Panc1 (cell line): ENCODE data around the gene ANKRD33B. TPM values are rescaled to one million over a fixed set of nuclear protein-coding genes. Genes with fewer than 3 reads are reported as not detected.

Experiments used
- ATAC-seq: fragments of 200-7000 bp; cut with Tn5 transposase; 2 replicates; pipeline ENCODE4 v1.9.1; 2020; ENCODE audit warnings: mild to moderate bottlenecking, moderate library complexity
- BruUV-seq: library from RNA; stranded (reverse); fragments of 400-500 nt; replicated peaks from 2 replicates; lab custom pipeline; 2021; lab: Mats Ljungman, UMichigan
- CTCF ChIA-PET: fragments of 300-600 bp; sonication (Branson Sonifier 250); formaldehyde crosslinking; loops from one replicate; lab custom pipeline; 2022; ENCODE audit warnings: antibody characterized with exemption; lab: Charles Lee
- POLR2A ChIA-PET: fragments of 300-600 bp; sonication (Branson Sonifier 250); formaldehyde crosslinking; loops from one replicate; lab custom pipeline; 2022; ENCODE audit warnings: antibody characterized with exemption; lab: Charles Lee
- DNase-seq: peaks from one replicate; pipeline ENCODE4 v3.0.0-alpha.2; 2010; ENCODE audit warnings: low read depth, low spot score
- H3K27ac ChIP-seq: 2 replicates; pipeline ENCODE4 v1.5.1; 2011; ENCODE audit warnings: mild to moderate bottlenecking, low read length, inconsistent platforms
- H3K27me3 ChIP-seq: fragments of 200-500 bp; sonication (Bioruptor generic); 2 replicates; pipeline ENCODE4 v1.6.0; 2014; ENCODE audit warnings: low read length, inconsistent platforms; ENCODE audit not compliant: control insufficient read depth, insufficient read depth
- H3K36me3 ChIP-seq: fragments of 200-500 bp; sonication (Bioruptor generic); 2 replicates; pipeline ENCODE4 v1.5.1; 2014; ENCODE audit warnings: inconsistent platforms, mild to moderate bottlenecking, low read length, moderate library complexity; ENCODE audit not compliant: control insufficient read depth, insufficient read depth
- H3K4me1 ChIP-seq: 2 replicates; pipeline ENCODE4 v1.5.1; 2011; ENCODE audit warnings: inconsistent platforms, mild to moderate bottlenecking, low read length, moderate library complexity; ENCODE audit not compliant: control insufficient read depth, insufficient read depth
- H3K4me3 ChIP-seq, 2 experiments: 2 replicates each; pipeline ENCODE4 v1.5.1; 2011 to 2012; ENCODE audit warnings: low read depth in 2 of 2, low read length in 2 of 2, mild to moderate bottlenecking in 2 of 2, inconsistent platforms in 1 of 2, moderate library complexity in 1 of 2
- H3K9me3 ChIP-seq: fragments of 200-500 bp; sonication (Bioruptor generic); 2 replicates; pipeline ENCODE4 v1.5.1; 2014; ENCODE audit warnings: low read depth, mild to moderate bottlenecking, inconsistent platforms, low read length, moderate library complexity; ENCODE audit not compliant: control insufficient read depth, insufficient read depth
- POLR2AphosphoS5 ChIP-seq: IDR thresholded peaks from 2 replicates; pipeline ENCODE4 v1.6.1; 2012; ENCODE audit warnings: mild to moderate bottlenecking, low read depth, low read length, moderate library complexity
- SIN3A ChIP-seq: IDR thresholded peaks from 2 replicates; pipeline ENCODE4 v1.6.1; 2012; ENCODE audit warnings: low read depth, mild to moderate bottlenecking, low read length, moderate library complexity, borderline replicate concordance; ENCODE audit not compliant: insufficient read depth
- TCF7L2 ChIP-seq: IDR thresholded peaks from 2 replicates; pipeline ENCODE4 v1.6.1; 2011; ENCODE audit warnings: mild to moderate bottlenecking, low read depth, low read length, inconsistent platforms
- in situ Hi-C: cut with HindIII; loops from 2 replicates; pipeline ENCODE4 v1.10.0; 2016; ENCODE audit warnings: low sequenced_read_pairs, low pct_unique_long_range_greater_than_20kb
- intact Hi-C: fragments of 100-400 bp; cut with micrococcal nuclease; formaldehyde crosslinking; loops from one replicate; pipeline ENCODE4 v1.10.0; 2022; ENCODE audit not compliant: unreplicated experiment
- total RNA-seq: library from RNA; stranded (reverse); gene quantifications from one replicate; pipeline ENCODE4 v1.2.1, GENCODE V29; 2021; ENCODE audit not compliant: unreplicated experiment
- TF ChIP-seq, protein P1 (sequence below): fragments of 450-650 bp; IDR thresholded peaks from 2 replicates; pipeline ENCODE4 v1.5.1; 2017; ENCODE audit warnings: mild to moderate bottlenecking
- TF ChIP-seq, protein P2 (sequence below), 2 experiments: IDR thresholded peaks; 2 replicates each; pipeline ENCODE4 v1.6.1; 2011 to 2012; ENCODE audit warnings: low read depth in 2 of 2, control low read depth in 1 of 2, low read length in 1 of 2, mild to moderate bottlenecking in 1 of 2, moderate library complexity in 1 of 2; ENCODE audit not compliant: insufficient read depth in 1 of 2

ANKRD33B gene
- total RNA-seq, 1 experiment from 2014 or later = 19.1 TPM

DNA sequence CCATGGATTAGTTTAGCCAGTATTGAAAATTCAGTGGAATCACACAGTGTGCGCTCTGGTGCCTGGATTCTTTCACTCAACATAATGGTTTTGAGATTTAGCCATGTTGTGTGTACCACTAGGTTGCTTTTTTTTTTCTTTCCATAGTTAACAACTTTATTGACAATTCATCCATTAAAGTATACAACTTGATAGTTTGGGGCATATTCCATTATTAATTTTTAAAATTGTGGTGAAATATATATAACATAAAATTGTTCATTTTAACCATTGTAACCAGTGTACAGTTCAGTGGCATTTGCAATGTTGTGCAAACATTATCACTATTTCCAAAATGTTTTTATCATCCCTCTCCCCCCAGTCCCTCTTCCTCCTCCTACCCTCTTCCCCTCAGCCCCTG is 35.2 kb downstream of the ANKRD33B start:
- peaks cover 41% of the 10 kb centered on the region for H3K4me1 ChIP-seq
- no peaks in the 10 kb centered on the region for H3K9me3 ChIP-seq
- H3K27me3 ChIP-seq = no peaks in the 10 kb centered on the region
- ATAC-seq (no peak), DNase-seq (no peak)
- TF ChIP-seq, protein P1, sequence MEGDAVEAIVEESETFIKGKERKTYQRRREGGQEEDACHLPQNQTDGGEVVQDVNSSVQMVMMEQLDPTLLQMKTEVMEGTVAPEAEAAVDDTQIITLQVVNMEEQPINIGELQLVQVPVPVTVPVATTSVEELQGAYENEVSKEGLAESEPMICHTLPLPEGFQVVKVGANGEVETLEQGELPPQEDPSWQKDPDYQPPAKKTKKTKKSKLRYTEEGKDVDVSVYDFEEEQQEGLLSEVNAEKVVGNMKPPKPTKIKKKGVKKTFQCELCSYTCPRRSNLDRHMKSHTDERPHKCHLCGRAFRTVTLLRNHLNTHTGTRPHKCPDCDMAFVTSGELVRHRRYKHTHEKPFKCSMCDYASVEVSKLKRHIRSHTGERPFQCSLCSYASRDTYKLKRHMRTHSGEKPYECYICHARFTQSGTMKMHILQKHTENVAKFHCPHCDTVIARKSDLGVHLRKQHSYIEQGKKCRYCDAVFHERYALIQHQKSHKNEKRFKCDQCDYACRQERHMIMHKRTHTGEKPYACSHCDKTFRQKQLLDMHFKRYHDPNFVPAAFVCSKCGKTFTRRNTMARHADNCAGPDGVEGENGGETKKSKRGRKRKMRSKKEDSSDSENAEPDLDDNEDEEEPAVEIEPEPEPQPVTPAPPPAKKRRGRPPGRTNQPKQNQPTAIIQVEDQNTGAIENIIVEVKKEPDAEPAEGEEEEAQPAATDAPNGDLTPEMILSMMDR = no peak
- TF ChIP-seq POLR2AphosphoS5 (no peak), TCF7L2 (no peak), SIN3A (no peak)
- TF ChIP-seq, protein P2, sequence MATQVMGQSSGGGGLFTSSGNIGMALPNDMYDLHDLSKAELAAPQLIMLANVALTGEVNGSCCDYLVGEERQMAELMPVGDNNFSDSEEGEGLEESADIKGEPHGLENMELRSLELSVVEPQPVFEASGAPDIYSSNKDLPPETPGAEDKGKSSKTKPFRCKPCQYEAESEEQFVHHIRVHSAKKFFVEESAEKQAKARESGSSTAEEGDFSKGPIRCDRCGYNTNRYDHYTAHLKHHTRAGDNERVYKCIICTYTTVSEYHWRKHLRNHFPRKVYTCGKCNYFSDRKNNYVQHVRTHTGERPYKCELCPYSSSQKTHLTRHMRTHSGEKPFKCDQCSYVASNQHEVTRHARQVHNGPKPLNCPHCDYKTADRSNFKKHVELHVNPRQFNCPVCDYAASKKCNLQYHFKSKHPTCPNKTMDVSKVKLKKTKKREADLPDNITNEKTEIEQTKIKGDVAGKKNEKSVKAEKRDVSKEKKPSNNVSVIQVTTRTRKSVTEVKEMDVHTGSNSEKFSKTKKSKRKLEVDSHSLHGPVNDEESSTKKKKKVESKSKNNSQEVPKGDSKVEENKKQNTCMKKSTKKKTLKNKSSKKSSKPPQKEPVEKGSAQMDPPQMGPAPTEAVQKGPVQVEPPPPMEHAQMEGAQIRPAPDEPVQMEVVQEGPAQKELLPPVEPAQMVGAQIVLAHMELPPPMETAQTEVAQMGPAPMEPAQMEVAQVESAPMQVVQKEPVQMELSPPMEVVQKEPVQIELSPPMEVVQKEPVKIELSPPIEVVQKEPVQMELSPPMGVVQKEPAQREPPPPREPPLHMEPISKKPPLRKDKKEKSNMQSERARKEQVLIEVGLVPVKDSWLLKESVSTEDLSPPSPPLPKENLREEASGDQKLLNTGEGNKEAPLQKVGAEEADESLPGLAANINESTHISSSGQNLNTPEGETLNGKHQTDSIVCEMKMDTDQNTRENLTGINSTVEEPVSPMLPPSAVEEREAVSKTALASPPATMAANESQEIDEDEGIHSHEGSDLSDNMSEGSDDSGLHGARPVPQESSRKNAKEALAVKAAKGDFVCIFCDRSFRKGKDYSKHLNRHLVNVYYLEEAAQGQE (IDR thresholded peaks at IDR 0.05; ENCODE audit: insufficient read depth in 1 of 2, low read depth in 2 of 2, low read length in 1 of 2) = no peak
- in situ Hi-C loops (no loop called here), intact Hi-C loops (no loop called here)
- H3K36me3 ChIP-seq = no peaks in the 10 kb centered on the region
- H3K27ac ChIP-seq = no peak overlapping the region
- no peak overlapping the region for H3K4me3 ChIP-seq
- ChIA-PET CTCF (no interaction called here), POLR2A (no interaction called here)
- no TSS peak for BruUV-seq

DNA sequence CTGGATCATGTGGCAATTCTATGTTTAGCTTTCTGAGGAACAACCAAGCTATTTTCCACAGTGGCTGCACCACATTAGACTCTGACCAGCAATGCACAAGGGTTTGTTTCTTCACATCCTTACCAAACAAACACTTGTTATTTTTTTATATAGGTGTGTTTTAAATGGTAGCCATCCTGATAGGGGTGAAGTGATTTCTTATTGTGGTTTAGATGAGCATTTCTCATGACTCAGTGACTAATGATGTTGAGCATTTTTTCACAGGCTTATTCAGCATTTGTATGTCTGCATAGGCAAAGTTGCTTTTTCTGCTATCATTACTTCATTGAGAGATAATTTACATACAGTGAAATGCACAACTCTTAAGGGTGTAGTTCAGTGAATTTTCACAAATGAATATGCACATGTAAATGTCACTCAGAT is 36.0 kb downstream of the ANKRD33B start:
- intact Hi-C loops (no loop called here), in situ Hi-C loops (no loop called here)
- Histone ChIP-seq H3K36me3 (no peaks in the 10 kb centered on the region), H3K9me3 (no peaks in the 10 kb centered on the region), H3K27me3 (no peaks in the 10 kb centered on the region), H3K4me1 (peaks cover 33% of the 10 kb centered on the region), H3K27ac (no peak overlapping the region), H3K4me3 (no peak overlapping the region)
- POLR2A ChIA-PET = no interaction called here
- DNase-seq = no peak
- ATAC-seq = no peak
- no TSS peak for BruUV-seq
- TF ChIP-seq, protein P2 (IDR thresholded peaks at IDR 0.05; ENCODE audit: insufficient read depth in 1 of 2, low read depth in 2 of 2, low read length in 1 of 2) = no peak
- no peak for TF ChIP-seq SIN3A
- TF ChIP-seq POLR2AphosphoS5 = no peak
- TF ChIP-seq TCF7L2 = no peak
- TF ChIP-seq, protein P1 = no peak
- CTCF ChIA-PET = no interaction called here
